ENCODE measurements around the gene PNRC2. TPM values are rescaled to one million over a fixed set of nuclear protein-coding genes. Genes with fewer than 3 reads are reported as not detected.

Gene PNRC2
- total and polyA plus RNA-seq, 2 of the 13 experiments (the other 11 are each of a cell fraction or from before 2014, with no cell fraction given) = 74.9 to 97.5 TPM

DNA sequence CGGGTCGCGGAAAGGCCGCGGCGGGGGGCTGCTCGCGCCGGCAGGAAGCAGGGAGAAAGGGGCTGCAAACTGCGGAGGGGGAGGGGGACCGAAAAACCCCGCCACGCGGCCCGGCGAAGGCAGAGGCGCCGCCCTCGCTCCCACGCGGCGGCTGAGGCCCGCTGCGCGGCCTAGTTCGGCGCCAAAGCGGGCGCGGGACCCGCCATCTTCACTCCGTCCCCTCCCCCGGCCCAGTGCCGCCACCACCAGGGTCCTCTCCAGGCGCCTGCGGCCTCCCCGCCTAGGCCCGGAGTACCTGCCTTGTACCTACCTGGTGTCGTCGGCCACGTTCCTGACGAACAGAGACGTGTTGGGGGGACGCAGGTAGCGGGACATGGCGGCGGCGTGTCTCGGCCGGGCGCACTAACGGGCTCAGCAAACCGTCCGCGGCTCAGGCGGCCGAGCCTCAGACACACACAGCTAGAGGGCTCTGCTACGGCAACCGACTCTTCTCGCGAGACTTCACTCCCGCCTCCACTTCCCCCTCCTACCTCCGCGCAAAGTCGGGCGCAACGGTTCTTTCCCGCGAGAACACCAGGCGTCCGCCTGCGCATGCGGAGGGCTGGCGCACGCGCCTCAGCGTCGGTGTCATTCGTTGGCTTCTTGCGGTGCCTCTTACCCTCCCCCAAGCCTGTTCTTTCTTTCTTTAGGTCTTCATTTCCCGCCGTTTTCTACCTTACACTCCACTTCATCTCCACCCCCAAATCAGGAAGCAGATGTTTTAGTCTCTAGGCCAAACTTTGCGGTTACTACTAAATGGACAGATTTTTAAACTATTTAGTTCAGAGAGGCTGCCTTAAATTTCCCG is 20.5 kb downstream of the PNRC2 start, which contains the start of gene SRSF10 (continued):
- TF ChIP-seq, protein P1, sequence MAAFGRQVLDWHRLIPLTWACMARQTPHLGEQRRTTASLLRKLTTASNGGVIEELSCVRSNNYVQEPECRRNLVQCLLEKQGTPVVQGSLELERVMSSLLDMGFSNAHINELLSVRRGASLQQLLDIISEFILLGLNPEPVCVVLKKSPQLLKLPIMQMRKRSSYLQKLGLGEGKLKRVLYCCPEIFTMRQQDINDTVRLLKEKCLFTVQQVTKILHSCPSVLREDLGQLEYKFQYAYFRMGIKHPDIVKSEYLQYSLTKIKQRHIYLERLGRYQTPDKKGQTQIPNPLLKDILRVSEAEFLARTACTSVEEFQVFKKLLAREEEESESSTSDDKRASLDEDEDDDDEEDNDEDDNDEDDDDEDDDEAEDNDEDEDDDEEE (CRISPR knock-in tag; IDR thresholded peaks at IDR 0.05) = peak; percentile 97
- TF ChIP-seq ZNF776 (CRISPR knock-in tag; IDR thresholded peaks at IDR 0.05) (peak; percentile 89; the same call in 1 of the 2 replicates), RCOR2 (CRISPR knock-in tag; IDR thresholded peaks at IDR 0.05) (no peak), ZNF138 (CRISPR knock-in tag; IDR thresholded peaks at IDR 0.05; ENCODE audit: low read depth) (0 out of 2 replicates have a peak, but pooled peaks have one; percentile 59), REL (CRISPR knock-in tag; conservative IDR thresholded peaks at IDR 0.05) (peak; percentile 84), ZKSCAN1 (IDR thresholded peaks at IDR 0.05; ENCODE audit: low read length) (no peak), HOXA7 (CRISPR knock-in tag; IDR thresholded peaks at IDR 0.05) (no peak), KDM1A (CRISPR knock-in tag; IDR thresholded peaks at IDR 0.05) (no peak), KLF13 (CRISPR knock-in tag; IDR thresholded peaks at IDR 0.05) (0 out of 2 replicates have a peak, but pooled peaks have one; percentile 59), ZNF709 (CRISPR knock-in tag; IDR thresholded peaks at IDR 0.05) (peak; percentile 82), NPAS2 (CRISPR knock-in tag; IDR thresholded peaks at IDR 0.05; ENCODE audit: borderline replicate concordance) (no peak), MXI1 (IDR thresholded peaks at IDR 0.05; ENCODE audit: borderline replicate concordance, low read depth, low read length) (peak; percentile 82; the same call in 1 of the 3 replicates), ZNF329 (CRISPR knock-in tag; IDR thresholded peaks at IDR 0.05; ENCODE audit: low read depth) (peak; percentile 74)
- TF ChIP-seq, protein P2, sequence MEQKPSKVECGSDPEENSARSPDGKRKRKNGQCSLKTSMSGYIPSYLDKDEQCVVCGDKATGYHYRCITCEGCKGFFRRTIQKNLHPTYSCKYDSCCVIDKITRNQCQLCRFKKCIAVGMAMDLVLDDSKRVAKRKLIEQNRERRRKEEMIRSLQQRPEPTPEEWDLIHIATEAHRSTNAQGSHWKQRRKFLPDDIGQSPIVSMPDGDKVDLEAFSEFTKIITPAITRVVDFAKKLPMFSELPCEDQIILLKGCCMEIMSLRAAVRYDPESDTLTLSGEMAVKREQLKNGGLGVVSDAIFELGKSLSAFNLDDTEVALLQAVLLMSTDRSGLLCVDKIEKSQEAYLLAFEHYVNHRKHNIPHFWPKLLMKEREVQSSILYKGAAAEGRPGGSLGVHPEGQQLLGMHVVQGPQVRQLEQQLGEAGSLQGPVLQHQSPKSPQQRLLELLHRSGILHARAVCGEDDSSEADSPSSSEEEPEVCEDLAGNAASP (CRISPR knock-in tag; IDR thresholded peaks at IDR 0.05; ENCODE audit: borderline replicate concordance) = no peak
- TF ChIP-seq, protein P3, sequence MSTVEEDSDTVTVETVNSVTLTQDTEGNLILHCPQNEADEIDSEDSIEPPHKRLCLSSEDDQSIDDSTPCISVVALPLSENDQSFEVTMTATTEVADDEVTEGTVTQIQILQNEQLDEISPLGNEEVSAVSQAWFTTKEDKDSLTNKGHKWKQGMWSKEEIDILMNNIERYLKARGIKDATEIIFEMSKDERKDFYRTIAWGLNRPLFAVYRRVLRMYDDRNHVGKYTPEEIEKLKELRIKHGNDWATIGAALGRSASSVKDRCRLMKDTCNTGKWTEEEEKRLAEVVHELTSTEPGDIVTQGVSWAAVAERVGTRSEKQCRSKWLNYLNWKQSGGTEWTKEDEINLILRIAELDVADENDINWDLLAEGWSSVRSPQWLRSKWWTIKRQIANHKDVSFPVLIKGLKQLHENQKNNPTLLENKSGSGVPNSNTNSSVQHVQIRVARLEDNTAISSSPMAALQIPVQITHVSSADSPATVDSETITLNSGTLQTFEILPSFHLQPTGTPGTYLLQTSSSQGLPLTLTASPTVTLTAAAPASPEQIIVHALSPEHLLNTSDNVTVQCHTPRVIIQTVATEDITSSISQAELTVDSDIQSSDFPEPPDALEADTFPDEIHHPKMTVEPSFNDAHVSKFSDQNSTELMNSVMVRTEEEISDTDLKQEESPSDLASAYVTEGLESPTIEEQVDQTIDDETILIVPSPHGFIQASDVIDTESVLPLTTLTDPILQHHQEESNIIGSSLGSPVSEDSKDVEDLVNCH (CRISPR knock-in tag; IDR thresholded peaks at IDR 0.05) = no peak; the same call in 1 of the 2 replicates
- TF ChIP-seq, protein P4, sequence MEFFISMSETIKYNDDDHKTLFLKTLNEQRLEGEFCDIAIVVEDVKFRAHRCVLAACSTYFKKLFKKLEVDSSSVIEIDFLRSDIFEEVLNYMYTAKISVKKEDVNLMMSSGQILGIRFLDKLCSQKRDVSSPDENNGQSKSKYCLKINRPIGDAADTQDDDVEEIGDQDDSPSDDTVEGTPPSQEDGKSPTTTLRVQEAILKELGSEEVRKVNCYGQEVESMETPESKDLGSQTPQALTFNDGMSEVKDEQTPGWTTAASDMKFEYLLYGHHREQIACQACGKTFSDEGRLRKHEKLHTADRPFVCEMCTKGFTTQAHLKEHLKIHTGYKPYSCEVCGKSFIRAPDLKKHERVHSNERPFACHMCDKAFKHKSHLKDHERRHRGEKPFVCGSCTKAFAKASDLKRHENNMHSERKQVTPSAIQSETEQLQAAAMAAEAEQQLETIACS (CRISPR knock-in tag; IDR thresholded peaks at IDR 0.05) = no peak
- TF ChIP-seq, protein P5, sequence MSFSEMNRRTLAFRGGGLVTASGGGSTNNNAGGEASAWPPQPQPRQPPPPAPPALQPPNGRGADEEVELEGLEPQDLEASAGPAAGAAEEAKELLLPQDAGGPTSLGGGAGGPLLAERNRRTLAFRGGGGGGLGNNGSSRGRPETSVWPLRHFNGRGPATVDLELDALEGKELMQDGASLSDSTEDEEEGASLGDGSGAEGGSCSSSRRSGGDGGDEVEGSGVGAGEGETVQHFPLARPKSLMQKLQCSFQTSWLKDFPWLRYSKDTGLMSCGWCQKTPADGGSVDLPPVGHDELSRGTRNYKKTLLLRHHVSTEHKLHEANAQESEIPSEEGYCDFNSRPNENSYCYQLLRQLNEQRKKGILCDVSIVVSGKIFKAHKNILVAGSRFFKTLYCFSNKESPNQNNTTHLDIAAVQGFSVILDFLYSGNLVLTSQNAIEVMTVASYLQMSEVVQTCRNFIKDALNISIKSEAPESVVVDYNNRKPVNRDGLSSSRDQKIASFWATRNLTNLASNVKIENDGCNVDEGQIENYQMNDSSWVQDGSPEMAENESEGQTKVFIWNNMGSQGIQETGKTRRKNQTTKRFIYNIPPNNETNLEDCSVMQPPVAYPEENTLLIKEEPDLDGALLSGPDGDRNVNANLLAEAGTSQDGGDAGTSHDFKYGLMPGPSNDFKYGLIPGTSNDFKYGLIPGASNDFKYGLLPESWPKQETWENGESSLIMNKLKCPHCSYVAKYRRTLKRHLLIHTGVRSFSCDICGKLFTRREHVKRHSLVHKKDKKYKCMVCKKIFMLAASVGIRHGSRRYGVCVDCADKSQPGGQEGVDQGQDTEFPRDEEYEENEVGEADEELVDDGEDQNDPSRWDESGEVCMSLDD (CRISPR knock-in tag; IDR thresholded peaks at IDR 0.05; ENCODE audit: borderline replicate concordance) = 0 out of 2 replicates have a peak, but pooled peaks have one; percentile 56
- TF ChIP-seq, protein P6, sequence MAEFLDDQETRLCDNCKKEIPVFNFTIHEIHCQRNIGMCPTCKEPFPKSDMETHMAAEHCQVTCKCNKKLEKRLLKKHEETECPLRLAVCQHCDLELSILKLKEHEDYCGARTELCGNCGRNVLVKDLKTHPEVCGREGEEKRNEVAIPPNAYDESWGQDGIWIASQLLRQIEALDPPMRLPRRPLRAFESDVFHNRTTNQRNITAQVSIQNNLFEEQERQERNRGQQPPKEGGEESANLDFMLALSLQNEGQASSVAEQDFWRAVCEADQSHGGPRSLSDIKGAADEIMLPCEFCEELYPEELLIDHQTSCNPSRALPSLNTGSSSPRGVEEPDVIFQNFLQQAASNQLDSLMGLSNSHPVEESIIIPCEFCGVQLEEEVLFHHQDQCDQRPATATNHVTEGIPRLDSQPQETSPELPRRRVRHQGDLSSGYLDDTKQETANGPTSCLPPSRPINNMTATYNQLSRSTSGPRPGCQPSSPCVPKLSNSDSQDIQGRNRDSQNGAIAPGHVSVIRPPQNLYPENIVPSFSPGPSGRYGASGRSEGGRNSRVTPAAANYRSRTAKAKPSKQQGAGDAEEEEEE (CRISPR knock-in tag; IDR thresholded peaks at IDR 0.05; ENCODE audit: borderline replicate concordance) = no peak
